ENCODE measurements around the gene ZNF627.
"Not testable (repeated sequence)": the region's sequence is repeated elsewhere in the genome, so short reads cannot be mapped to it uniquely, and the experiment has no call there.

Gene ZNF627

GRCh38 chr19:11612816-11613511 is 15.7 kb downstream of the ZNF627 start:
- TF ChIP-seq, protein P1, sequence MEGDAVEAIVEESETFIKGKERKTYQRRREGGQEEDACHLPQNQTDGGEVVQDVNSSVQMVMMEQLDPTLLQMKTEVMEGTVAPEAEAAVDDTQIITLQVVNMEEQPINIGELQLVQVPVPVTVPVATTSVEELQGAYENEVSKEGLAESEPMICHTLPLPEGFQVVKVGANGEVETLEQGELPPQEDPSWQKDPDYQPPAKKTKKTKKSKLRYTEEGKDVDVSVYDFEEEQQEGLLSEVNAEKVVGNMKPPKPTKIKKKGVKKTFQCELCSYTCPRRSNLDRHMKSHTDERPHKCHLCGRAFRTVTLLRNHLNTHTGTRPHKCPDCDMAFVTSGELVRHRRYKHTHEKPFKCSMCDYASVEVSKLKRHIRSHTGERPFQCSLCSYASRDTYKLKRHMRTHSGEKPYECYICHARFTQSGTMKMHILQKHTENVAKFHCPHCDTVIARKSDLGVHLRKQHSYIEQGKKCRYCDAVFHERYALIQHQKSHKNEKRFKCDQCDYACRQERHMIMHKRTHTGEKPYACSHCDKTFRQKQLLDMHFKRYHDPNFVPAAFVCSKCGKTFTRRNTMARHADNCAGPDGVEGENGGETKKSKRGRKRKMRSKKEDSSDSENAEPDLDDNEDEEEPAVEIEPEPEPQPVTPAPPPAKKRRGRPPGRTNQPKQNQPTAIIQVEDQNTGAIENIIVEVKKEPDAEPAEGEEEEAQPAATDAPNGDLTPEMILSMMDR (conservative IDR thresholded peaks at IDR 0.05; ENCODE audit: low read depth, low read length): no peak
- no peak overlapping the region for H3K4me3 ChIP-seq (ENCODE audit: low read depth, low read length)
- DNase-seq (ENCODE audit: low read depth): no peak

GRCh38 chr19:11617180-11618062 is 20.1 kb downstream of the ZNF627 start:
- no peak for DNase-seq (ENCODE audit: low read depth)
- TF ChIP-seq, protein P1 (conservative IDR thresholded peaks at IDR 0.05; ENCODE audit: low read depth, low read length): no peak
- H3K4me3 ChIP-seq (ENCODE audit: low read depth, low read length): no peak overlapping the region

GRCh38 chr19:11620553-11620952 is 23.3 kb downstream of the ZNF627 start:
- DNase-seq (ENCODE audit: low read depth): no peak
- TF ChIP-seq, protein P1 (conservative IDR thresholded peaks at IDR 0.05; ENCODE audit: low read depth, low read length): no peak
- H3K4me3 ChIP-seq (ENCODE audit: low read depth, low read length): no peak overlapping the region

DNA sequence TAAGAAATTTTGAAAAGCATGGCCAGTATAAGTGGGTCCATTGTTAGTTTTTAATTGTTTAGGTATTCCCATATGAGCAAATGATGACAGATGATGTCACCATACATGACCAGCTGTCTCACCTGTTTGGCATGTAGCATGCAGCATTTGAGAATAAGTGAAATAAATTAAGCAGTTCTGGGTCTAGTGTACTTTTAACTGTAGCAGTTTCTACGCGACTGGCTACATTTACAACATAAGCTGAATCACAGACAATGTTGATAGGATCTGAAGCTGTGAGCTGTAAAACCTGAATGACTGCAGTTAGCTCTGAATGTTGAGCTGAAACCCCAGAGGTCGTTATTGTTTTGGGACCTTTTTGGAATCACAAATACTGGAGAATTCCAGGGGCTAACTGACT is 25.1 kb downstream of the ZNF627 start:
- not testable (repeated sequence) for DNase-seq (ENCODE audit: low read depth); H3K4me3 ChIP-seq (ENCODE audit: low read depth, low read length)

DNA sequence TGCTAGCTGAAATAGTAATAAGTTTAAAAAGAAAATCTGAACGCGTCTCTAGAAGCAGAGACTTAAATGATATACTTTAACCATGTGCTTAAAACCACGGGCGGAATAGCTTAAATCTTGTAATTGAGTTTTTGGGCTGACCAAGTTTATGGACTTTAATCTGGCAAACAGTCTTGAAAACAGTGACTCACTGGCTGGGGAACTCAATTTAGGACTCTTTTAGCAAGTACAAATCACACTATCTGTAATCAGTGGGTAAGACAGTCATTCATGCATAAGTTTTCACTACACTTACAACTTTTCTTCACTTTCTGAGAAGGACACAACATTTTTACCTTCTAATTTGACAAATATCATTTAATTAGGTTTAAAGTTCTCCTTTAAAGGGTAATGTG is 26.8 kb downstream of the ZNF627 start:
- TF ChIP-seq, protein P1 (conservative IDR thresholded peaks at IDR 0.05; ENCODE audit: low read depth, low read length): no peak

GRCh38 chr19:11626252-11626651 is 29.0 kb downstream of the ZNF627 start:
- TF ChIP-seq, protein P1 (conservative IDR thresholded peaks at IDR 0.05; ENCODE audit: low read depth, low read length): no peak
- H3K4me3 ChIP-seq (ENCODE audit: low read depth, low read length): no peak overlapping the region
- DNase-seq (ENCODE audit: low read depth): no peak

More for the DNA sequence above, 26.8 kb downstream of the ZNF627 start:
- peak; percentile 37 for DNase-seq (ENCODE audit: low read depth)
- H3K4me3 ChIP-seq (ENCODE audit: low read depth, low read length): no peak overlapping the region

- no peak overlapping the region for H3K4me3 ChIP-seq (ENCODE audit: low read depth, low read length)
- TF ChIP-seq, protein P1 (conservative IDR thresholded peaks at IDR 0.05; ENCODE audit: low read depth, low read length): no peak
- no peak for DNase-seq (ENCODE audit: low read depth)
These were observed 35.9 kb downstream of the ZNF627 start for GRCh38 chr19:11633223-11633622.

- not testable (repeated sequence) for H3K4me3 ChIP-seq (ENCODE audit: low read depth, low read length); DNase-seq (ENCODE audit: low read depth)
These were observed 36.9 kb downstream of the ZNF627 start for GRCh38 chr19:11634018-11634662.

Measured in choroid plexus epithelial cell (primary cell).